Kidney (tissue), 14 donors: ENCODE data around the gene LRFN5. TPM values are rescaled to one million over a fixed set of nuclear protein-coding genes. Genes with fewer than 3 reads are reported as not detected.

Source experiments
- DNase-seq, 5 donors: peaks; one replicate each; pipeline ENCODE4 v3.0.0-alpha.2; 2013 to 2020
- FAIRE-seq: peaks from 2 replicates; lab custom pipeline; 2012; peaks lifted over from hg19 to GRCh38; lab: Jason Lieb, UNC
- H3K27ac ChIP-seq, 2 donors: one replicate each; pipeline ENCODE4 v1.7.0; 2013; ENCODE audit warnings: low read depth in 2 of 2, low read length in 2 of 2, inconsistent platforms in 1 of 2
- H3K27me3 ChIP-seq: one replicate; pipeline ENCODE4 v1.7.1; 2013; ENCODE audit warnings: low read length, inconsistent platforms; ENCODE audit not compliant: control insufficient read depth, insufficient read depth
- H3K36me3 ChIP-seq, 3 donors: one replicate each; pipeline versions ENCODE4 v1.7.0 to v1.7.1; 2013; ENCODE audit warnings: low read length in 3 of 3, control low read depth in 1 of 3, inconsistent platforms in 1 of 3; ENCODE audit not compliant: insufficient read depth in 3 of 3, control insufficient read depth in 2 of 3
- H3K4me1 ChIP-seq, 3 donors: one replicate each; pipeline versions ENCODE4 v1.7.0 to v1.7.1; 2013; ENCODE audit warnings: low read length in 3 of 3, inconsistent platforms in 1 of 3, low read depth in 1 of 3; ENCODE audit not compliant: control insufficient read depth in 2 of 3, insufficient read depth in 2 of 3
- H3K4me3 ChIP-seq, 3 donors: one replicate each; pipeline versions ENCODE4 v1.7.0 to v1.8.1; 2013; ENCODE audit warnings: low read length in 3 of 3, control low read depth in 1 of 3, inconsistent platforms in 1 of 3
- H3K9ac ChIP-seq, 3 donors: one replicate each; pipeline versions ENCODE4 v1.7.0 to v1.7.1; 2013; ENCODE audit warnings: low read length in 3 of 3, control low read depth in 1 of 3, inconsistent platforms in 1 of 3
- H3K9me3 ChIP-seq, 3 donors: one replicate each; pipeline versions ENCODE4 v1.7.0 to v1.7.1; 2013; ENCODE audit warnings: low read length in 3 of 3, control low read depth in 1 of 3, inconsistent platforms in 1 of 3; ENCODE audit not compliant: control insufficient read depth in 2 of 3, insufficient read depth in 1 of 3
- intact Hi-C: fragments of 100-400 bp; cut with DNase I; formaldehyde crosslinking; loops from one replicate; pipeline ENCODE4 v1.11.1; 2022
- polyA plus RNA-seq: library from polyadenylated mRNA; stranded (reverse); fragments of 350-450 nt; fragmentation: Illumina TruSeq; extraction: RNeasy Lipid Tissue Mini Kit (QIAGEN cat#74804); gene quantifications from one replicate; pipeline ENCODE4 v1.2.3, GENCODE V29; 2014; ENCODE audit warnings: low read depth, low replicate concordance; ENCODE audit not compliant: insufficient read depth
- total RNA-seq: library from RNA; stranded (reverse); fragmentation: NEBNext Ultra II Directional; extraction: Animal tissue kit (Norgen Biotek cat#: 25700); gene quantifications from one replicate; pipeline ENCODE4 v1.2.1, GENCODE V29; 2021
- TF ChIP-seq, protein P1 (sequence below): IDR thresholded peaks from 3 replicates; pipeline ENCODE4 v1.5.1; 2012; ENCODE audit warnings: mild to moderate bottlenecking, moderate library complexity, borderline replicate concordance; ENCODE audit not compliant: insufficient read depth; ENCODE audit errors: extremely low read depth
- donor health status: control.
- donor health status: control.
- donor health status: control.
- donor health status: control.
- donor health status: control.
- donor health status: DM: yes; HTN: yes; CAD: no.
- donor health status: Normal renal cell carcinoma (clear cell type).

The LRFN5 gene
- total and polyA plus RNA-seq, 2 donors from 2014 or later = 1.5 to 2.4 TPM

DNA sequence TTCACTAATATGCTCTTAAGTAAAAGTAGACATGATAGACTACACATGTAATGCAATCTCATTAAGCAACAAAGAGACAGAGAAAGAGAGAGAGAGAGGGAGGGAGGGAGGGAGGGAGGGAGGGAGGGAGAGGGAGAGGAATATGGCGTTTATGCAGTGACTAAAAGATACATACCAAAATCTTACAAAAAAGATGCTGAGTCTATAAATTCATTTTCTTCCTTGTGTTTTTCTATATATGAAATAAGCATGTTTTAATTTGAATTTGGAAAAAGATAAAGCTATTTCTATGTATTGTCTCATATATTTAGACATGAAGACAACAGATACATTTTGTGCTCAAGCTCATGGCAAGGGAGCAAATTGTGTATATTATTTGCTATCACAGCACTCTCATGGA, 44.1 kb downstream of the LRFN5 start:
- no peak for DNase-seq
- FAIRE-seq = no peak
- Histone ChIP-seq H3K4me3 (no peak overlapping the region), H3K9me3 (no peaks in the 10 kb centered on the region), H3K36me3 (no peaks in the 10 kb centered on the region), H3K4me1 (no peaks in the 10 kb centered on the region), H3K27ac (no peak overlapping the region), H3K27me3 (no peaks in the 10 kb centered on the region), H3K9ac (no peak overlapping the region)
- intact Hi-C loops = no loop called here
- TF ChIP-seq, protein P1, sequence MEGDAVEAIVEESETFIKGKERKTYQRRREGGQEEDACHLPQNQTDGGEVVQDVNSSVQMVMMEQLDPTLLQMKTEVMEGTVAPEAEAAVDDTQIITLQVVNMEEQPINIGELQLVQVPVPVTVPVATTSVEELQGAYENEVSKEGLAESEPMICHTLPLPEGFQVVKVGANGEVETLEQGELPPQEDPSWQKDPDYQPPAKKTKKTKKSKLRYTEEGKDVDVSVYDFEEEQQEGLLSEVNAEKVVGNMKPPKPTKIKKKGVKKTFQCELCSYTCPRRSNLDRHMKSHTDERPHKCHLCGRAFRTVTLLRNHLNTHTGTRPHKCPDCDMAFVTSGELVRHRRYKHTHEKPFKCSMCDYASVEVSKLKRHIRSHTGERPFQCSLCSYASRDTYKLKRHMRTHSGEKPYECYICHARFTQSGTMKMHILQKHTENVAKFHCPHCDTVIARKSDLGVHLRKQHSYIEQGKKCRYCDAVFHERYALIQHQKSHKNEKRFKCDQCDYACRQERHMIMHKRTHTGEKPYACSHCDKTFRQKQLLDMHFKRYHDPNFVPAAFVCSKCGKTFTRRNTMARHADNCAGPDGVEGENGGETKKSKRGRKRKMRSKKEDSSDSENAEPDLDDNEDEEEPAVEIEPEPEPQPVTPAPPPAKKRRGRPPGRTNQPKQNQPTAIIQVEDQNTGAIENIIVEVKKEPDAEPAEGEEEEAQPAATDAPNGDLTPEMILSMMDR = no peak

DNA sequence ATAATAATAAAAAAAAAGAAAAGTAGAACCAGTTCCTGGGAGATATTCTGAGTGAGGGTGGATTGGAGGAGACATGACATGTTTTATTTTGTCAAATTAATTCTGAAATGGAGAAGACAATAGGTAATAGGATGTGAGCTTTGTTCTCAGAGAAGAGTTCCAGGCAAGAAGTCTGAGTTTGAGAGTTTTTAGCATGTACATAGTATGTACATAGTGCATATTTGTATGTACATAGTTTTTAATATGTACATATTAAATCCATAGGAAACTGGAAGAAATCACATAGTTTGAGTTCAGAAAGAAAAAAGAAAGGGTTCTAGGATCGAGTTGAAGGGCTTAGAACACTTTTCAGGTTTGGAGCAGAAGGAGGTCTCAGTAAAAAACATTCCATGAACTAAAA, 47.5 kb downstream of the LRFN5 start:
- Histone ChIP-seq H3K9ac (no peak overlapping the region), H3K9me3 (no peaks in the 10 kb centered on the region), H3K27me3 (no peaks in the 10 kb centered on the region), H3K4me1 (no peaks in the 10 kb centered on the region), H3K27ac (no peak overlapping the region), H3K4me3 (no peak overlapping the region), H3K36me3 (no peaks in the 10 kb centered on the region)
- DNase-seq (no peak), FAIRE-seq (no peak)
- intact Hi-C loops = no loop called here
- TF ChIP-seq, protein P1 = no peak

DNA sequence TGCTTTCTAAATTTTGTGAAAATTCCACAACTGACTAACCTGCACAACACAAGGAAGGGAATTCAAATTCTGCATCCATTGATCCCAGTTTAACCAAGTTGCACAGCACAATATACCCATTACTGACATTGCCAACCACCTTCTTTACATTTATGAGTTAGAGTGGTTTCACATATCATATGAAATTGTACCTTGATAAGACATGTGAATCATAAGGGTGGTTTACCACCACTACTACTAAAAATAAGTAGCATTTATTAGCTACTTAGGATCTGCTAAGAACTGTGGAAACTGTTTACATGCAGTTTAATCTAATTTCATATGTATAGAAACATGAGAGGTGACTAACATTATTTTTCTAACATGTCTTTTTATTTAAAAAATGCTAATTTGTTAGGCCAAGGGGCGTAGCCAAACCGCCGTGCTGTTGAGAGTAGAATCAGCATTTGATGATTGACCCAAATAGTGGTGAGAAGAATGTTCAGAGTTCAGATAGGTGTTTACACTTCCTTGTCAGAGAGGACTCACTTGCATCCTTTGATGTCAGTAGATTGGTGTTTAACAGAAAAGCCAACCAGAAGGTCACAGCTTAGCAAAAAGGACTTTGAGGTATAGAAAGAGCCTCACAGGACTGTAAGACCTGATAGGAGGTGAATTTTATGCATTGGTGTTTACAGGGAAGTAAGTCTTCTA, 56.2 kb downstream of the LRFN5 start:
- H3K4me1 ChIP-seq = no peaks in the 10 kb centered on the region
- no peak overlapping the region for H3K4me3 ChIP-seq
- no peak overlapping the region for H3K27ac ChIP-seq
- FAIRE-seq (no peak), DNase-seq (no peak)
- intact Hi-C loops = no loop called here
- H3K9ac ChIP-seq = no peak overlapping the region
- no peaks in the 10 kb centered on the region for H3K36me3 ChIP-seq
- H3K9me3 ChIP-seq = no peaks in the 10 kb centered on the region
- H3K27me3 ChIP-seq = no peaks in the 10 kb centered on the region
- TF ChIP-seq, protein P1 = no peak

DNA sequence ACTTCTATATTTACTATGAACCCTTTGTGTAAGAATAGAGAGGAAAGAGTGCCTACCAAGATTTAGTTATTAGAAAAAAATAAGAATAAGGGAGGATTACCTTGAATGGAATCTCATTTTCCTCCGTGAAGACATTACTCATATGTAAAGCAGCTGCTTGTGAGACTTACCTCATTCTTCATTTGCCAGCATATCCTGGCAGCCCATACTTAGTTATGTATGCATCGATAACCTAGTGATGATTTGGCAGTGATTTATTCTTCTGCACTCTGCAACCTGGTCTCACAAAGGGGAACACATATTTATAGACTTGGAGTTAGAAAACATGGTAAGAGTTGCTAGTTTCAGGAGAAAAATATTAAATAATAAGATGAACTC, 56.8 kb downstream of the LRFN5 start:
- FAIRE-seq = no peak
- intact Hi-C loops = no loop called here

More for the DNA sequence above, 56.8 kb downstream of the LRFN5 start:
- no peak for DNase-seq
- Histone ChIP-seq H3K4me1 (no peaks in the 10 kb centered on the region), H3K36me3 (no peaks in the 10 kb centered on the region), H3K27ac (no peak overlapping the region), H3K4me3 (no peak overlapping the region), H3K9ac (no peak overlapping the region), H3K9me3 (no peaks in the 10 kb centered on the region), H3K27me3 (no peaks in the 10 kb centered on the region)
- TF ChIP-seq, protein P1 = no peak
